Fibroblast of peridontal ligament (primary cell): ENCODE data around the gene STX2.
"Not testable (repeated sequence)": the region's sequence is repeated elsewhere in the genome, so short reads cannot be mapped to it uniquely, and the experiment has no call there.

Experiments
- DNase-seq: peaks from one replicate; pipeline ENCODE4 v3.0.0-alpha.2; 2010; ENCODE audit errors: extremely low read depth

STX2 gene

DNA sequence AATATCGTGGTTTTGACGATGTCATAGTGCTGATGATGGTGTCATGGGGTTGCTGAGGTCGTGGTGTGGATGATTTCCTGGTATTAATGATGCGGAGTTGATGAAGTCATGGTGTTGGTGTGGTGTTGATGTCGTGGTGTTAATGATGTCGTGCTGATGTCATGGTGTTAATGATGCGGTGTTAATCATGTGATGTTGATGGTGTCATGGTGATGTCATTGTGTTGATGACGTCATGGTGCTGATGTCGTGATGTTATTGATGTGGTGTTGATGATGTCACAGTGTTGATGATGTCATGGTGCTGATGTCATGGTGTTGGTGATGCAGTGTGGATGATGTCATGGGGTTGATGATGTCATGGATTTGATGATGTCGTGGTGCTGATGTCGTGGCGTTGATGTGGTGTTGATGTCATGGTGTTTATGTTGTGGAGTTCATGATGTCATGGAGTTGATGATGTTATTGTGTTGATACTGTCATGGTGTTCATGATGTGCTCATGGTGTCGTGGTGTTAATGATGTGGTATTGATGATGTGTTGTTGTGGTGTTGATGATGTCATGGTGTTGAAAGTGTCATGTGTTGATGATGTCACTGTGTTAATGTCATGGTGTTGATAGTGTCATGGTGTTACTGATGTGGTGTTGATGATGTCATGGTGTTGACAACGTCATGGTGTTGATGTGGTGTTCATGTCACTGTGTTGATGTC lies 74.4 kb downstream of the STX2 start:
- DNase-seq, result peak; percentile 31

DNA sequence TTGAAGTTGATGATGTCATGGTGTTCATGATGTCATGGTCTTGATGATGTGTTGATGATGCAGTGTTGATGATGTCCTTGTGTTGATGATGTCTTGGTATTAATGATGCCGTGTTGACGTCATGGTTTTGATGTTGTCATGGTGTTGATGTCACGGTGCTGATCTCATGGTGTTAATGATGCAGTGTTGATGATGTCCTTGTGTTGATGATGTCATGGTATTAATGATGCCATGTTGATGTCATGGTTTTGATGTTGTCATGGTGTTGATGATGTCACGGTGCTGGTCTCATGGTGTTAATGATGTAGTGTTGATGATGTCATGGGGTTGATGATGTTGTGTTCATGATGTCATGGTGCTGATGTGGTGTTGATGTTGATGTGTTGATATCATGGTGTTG lies 75.0 kb downstream of the STX2 start:
- DNase-seq, result peak; percentile 10

DNA sequence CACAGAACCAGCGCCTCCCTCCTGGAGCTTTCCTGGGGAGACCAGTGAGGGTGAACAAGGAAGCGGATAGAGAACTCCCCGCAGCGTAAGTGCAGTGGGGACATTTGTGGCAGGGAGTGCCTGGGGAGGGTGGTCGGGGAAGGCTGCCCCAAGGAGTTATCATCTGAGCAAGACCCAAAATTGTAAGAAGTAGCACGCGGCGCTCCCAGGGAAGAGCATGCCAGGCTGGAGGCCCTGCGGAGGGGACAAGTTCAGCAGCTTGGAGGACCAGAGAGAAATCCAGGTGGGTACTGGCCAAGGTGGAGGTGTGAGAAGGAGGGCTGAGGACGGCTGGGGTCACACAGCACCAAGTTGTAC lies 76.8 kb downstream of the STX2 start:
- DNase-seq, result no peak

DNA sequence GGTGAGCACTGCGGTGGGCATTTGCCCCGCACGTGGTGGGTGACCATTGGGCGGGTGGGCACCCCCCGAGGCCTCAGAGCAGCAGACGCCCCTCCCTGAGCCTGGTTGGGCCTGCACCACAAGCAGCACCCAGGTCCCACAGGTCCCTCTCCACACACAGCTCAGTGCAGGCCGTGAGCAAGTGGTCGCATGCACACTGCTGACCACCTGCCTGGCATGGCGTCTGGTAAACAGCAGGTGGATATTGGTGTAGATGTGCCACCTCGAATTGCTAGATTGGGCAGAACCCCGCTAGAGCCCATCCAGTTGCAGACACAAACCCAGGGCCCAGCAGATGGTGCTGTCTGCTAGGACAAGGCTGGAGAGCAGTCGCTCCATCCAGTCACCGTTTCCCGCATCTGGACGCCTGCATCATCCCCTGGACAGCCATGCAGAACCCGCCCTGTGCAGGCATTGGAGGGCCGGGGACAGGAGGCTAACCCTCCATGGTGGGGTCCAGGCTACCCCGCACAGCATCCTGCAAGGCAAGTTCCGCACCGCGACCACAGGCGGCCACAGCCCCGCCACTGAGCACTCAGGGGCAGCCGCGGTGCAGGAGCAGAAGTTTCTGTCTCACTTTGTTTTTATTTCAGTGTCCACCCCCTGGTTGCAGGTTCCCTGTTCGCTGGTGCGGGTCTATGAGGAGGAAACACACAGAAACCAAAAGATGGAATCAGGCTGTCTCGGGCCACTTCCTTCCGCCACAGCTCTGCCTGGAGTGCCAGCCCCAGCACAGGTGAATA lies 77.3 kb downstream of the STX2 start:
- DNase-seq, result peak; percentile 60

DNA sequence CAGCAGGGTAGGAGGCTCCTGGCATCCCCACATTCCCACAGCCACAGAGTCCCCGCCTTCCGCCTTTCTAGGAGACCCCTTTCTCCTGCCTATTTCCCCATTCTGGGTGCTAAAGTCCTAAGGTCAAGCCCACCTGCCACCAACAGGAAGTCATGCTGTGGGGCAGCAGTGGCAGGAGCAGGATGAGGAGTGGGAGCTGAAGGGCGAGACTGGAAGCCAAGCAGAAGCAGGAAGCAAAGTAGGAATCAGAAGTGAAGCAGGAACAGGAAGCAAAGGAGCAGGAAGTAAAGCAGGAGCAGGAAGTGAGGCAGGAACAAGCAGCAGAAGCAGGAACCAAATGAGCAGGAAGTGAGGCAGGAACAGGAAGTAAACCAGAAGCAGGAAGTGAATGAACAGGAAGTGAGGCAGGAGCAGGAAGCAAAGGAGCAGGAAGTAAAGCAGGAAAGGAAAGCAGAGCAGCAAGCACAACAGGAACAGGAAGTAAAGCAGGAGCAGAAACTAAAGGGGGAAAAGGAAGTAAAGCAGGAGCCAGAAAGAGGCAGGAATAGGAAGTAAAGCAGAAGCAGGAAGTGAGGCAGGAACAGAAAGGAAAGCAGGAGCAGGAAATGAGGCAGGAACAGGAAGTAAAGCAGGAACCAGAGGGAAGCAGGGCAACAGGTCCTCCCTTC lies 84.7 kb downstream of the STX2 start:
- DNase-seq, result no peak

DNA sequence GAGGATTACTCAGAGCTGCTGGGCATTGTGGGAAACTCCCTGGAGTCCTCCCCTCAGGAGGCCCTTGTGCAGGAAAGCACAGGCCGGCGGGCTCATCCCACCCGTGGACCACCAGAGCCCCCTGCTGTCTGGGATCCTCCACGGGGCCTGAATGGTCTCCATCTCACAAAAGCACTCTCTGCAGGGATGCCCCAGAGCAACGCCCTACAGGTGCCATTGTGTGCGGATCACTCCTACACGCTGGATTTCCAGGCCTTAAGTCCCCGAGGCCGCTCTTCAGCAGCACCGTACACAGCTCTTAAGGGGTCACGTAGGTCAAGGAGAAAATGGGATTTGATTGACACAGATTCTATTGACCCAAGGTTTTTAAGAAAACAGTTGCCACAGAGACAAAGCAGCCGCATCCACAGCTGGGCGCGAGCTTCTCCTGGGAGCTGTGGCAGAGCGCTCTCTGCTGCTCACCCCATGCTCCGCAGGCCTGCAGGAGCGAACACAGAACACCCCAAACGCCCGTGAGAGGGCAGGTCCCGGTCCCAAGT lies 86.3 kb downstream of the STX2 start:
- no peak for DNase-seq

DNA sequence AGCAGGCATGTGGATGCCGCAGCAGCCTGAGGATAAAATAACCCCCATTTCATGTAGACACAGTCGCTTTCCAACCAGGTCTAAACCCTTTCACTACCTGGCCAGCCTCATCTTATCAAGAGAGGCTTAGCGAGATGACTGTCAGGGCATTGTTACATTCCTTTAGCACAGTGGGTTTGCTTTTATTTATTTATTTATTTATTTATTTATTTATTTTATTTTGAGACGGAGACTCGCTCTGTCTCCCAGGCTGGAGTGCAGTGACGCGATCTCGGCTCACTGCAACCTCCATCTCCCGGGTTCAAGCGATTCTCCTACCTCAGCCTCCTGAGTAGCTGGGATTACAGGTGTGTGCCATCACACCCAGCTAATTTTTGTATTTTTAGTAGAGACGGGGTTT lies 87.0 kb downstream of the STX2 start:
- DNase-seq, result not testable (repeated sequence)

DNA sequence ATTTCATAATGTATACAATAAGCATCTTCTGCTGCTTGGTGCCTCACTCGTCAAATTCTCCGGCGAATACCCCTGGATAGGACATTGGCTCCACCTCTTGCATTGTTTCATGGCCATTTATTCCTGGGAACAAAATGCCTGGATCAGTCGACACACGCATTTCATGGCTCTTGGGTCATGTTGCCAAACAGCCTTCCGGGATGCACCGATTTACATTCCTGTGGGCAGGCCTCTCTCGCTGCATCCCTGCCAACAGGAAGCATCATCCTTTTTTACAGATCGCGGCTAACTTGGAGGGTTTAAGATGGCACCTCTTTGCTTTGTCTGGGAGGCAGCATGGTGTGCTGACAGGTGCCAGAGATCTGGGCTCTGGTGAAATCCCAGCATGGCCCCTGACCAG lies 90.3 kb downstream of the STX2 start:
- DNase-seq, result peak; percentile 8

DNA sequence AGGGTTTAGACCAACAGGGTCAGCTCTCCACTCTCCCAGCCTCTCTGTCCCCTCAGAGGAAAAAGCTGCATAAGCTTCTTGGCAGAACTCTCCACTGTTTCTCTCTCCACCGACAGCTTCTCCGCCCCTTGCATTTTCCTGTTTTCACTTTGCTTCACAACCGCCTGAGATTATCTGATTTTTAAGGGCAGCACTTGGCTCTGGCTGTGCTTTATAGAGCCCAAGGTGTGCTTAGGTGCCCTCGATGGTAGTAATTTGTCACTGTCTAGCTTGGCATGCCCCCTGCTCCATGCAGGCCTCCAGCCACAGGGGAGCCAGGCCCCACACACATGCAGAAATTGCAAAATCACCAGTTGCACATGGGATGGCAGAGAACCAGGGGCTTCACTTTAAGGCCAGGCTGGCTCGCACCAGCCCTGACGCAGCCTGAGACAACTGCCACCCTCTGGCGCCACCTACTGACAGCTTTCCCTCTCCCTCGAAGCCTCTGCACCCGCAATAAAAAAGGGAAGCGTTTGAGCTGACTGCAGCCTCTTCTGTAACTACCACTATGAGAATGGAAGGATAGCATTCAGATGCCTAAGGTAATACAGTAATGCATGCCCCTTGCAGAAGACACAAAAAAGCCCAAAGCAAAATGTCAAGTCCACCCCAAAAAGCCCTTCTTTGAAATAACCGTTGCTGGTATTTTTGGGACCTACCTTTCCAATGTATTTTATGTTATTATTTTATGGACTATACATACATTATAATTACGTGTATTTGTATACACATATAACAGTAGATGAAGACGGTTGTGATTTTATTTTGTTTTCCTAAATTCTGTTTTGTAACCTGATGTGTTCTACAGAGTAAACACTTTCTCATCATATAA lies 90.9 kb downstream of the STX2 start:
- DNase-seq, result peak; percentile 69

DNA sequence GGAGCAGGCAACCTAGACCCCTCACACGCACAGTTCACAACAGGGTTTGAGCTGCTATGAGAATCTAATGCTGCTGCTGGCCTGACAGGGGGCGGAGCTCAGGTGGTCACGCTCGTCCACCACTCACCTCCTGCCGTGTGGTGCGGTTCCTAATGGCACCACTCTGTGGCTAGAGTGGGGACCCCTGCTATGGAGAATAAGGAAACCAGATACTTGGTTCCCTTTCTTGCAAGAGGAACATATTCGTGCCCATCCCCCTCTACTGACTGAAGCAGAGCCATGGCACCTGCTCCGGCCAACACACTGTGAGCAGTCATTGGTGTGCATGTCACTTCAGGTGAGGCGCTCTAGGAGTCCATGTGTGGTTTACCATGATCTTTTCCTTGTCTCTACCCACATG lies 92.5 kb downstream of the STX2 start:
- DNase-seq, result no peak

DNA sequence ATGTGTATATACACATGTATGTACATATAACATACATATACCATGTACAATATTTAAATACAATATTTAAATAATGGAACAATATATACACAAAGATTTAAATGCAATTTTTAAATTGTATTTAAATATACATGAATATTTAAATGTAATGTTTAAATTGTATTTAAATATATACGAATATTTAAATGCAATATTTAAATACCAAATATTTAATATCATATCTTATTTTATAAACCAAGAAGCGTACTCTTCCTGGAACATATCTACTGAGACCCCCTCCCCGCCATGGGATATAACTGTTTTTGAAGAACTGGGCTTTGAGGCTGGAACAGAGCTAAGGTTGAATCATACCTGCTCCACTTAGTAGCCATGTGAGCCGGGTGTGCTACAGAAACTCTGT lies 93.1 kb downstream of the STX2 start:
- DNase-seq, result no peak

DNA sequence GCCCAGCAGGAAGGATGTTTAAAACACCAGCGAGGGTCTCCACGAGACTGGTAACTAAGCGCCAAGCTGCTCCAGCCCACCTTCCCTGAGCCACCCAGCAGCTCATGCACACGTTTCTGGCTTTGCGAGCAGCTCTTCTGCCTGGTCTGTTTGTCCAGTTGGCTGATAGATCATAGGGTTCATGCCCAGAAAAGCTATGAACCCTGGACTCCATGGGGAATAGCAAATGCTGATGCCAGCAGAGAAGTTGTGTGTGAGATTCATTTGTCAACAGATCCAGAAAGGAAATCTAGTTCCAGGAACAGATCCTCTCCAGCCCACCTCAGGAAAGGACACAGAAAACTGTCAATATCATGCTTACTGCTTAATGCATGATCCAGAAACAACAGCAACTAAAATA lies 94.8 kb downstream of the STX2 start:
- DNase-seq, result no peak

DNA sequence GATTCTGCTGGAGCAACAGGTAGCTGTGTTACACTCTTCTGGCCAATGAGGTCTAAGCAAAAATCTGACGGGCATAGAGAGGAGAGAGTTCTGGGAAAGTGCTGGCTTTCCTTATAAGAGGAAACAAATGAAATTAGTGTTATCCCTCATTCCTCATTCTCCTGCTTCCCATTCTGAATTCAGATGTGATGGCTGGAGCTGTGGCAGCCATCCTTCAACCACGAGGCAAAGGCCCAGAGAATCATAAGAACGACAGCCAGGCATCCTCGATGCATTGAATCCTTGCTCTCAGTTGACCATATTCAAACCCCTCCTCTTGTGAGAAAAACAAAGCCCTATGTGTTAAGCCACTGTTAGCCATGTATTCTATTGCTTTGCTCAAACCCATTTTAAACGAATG lies 95.4 kb downstream of the STX2 start:
- no peak for DNase-seq

DNA sequence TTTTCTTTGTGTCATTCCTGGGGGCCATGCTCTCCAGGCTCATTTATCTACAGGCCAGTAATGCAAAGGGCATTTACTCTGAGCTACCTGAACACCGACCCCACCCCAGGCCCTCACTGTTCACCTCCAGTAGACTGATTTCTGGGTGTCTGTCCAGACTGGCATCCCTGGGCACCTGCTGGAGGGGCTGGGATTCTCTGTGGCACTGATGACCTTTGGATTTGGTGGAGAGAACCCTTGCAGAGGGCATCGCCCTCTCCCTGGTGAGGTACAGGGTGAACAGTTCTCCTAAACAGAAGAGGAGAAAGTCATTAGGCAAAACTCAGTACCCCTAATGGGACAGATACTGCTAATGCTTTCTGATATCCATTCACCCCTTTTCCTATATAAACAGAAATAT lies 95.9 kb downstream of the STX2 start:
- no peak for DNase-seq

DNA sequence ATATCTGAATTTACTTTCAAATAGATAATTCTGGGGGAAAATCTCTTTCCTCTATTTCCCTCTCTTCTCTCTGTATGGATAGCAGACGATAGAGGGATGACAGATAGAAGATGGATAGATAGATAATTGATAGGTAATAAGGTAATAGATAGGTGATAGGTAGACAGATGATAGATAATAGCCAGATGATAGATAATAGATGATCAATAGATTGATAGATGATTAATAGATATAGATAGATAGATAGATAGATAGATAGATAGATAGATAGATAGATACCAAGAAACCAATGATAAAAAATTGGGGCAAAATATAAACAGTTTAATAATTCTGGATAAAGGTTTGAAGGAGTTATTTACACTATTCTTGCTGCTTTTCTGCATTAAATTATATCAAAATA lies 96.3 kb downstream of the STX2 start:
- DNase-seq, result no peak

DNA sequence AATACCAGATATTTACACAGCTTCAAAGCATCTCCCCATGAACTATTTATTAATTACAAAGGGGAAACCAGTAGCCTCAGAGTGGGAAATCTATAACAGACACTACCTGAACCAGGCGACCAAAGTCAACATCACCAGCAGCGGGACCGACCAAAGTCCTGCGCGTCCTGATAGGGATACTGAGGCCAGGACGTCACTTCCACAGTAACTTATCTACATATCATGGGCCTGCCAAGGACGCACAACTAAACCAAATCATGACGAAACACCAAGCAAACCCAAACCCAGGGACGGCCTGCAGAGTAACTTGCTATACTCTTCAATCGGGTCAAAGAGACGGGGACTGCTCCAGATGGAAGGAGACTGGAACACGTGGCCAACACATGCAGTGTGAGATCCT lies 96.9 kb downstream of the STX2 start:
- DNase-seq, result no peak
